GM18517 (cell line): Measurements from ENCODE around the gene CLIP4.

Source experiments
- ATAC-seq: cut with Tn5 transposase; IDR thresholded peaks from one replicate; pipeline ENCODE4 v1.9.1; 2021; ENCODE audit warnings: mild to moderate bottlenecking, moderate library complexity; ENCODE audit not compliant: unreplicated experiment

CLIP4 gene

GRCh38 chr2:29218550-29219125, 103.4 kb downstream of the CLIP4 start:
- ATAC-seq, result no peak

- ATAC-seq, result no peak
Observed at GRCh38 chr2:29219374-29219773, 104.2 kb downstream of the CLIP4 start.

- ATAC-seq, result no peak
Observed at GRCh38 chr2:29220506-29221270, 105.5 kb downstream of the CLIP4 start.

- no peak for ATAC-seq
Observed at GRCh38 chr2:29222381-29223179, 107.4 kb downstream of the CLIP4 start.

GRCh38 chr2:29223257-29223656, 108.0 kb downstream of the CLIP4 start:
- no peak for ATAC-seq

- ATAC-seq, result no peak
Observed at GRCh38 chr2:29223851-29224692, 108.9 kb downstream of the CLIP4 start.

- no peak for ATAC-seq
Observed at GRCh38 chr2:29224693-29225551, 109.7 kb downstream of the CLIP4 start.

GRCh38 chr2:29225814-29226213, 110.6 kb downstream of the CLIP4 start:
- no peak for ATAC-seq

GRCh38 chr2:29226375-29226774, 111.2 kb downstream of the CLIP4 start:
- no peak for ATAC-seq

- ATAC-seq, result no peak
Observed at GRCh38 chr2:29226808-29227207, 111.6 kb downstream of the CLIP4 start.

- ATAC-seq, result no peak
Observed at GRCh38 chr2:29227935-29228675, 112.9 kb downstream of the CLIP4 start.

GRCh38 chr2:29228947-29229346, 113.7 kb downstream of the CLIP4 start:
- no peak for ATAC-seq

GRCh38 chr2:29229640-29230039, 114.4 kb downstream of the CLIP4 start:
- ATAC-seq, result no peak

GRCh38 chr2:29232041-29232440, 116.8 kb downstream of the CLIP4 start:
- no peak for ATAC-seq

- no peak for ATAC-seq
Observed at GRCh38 chr2:29233428-29233827, 118.2 kb downstream of the CLIP4 start.

- no peak for ATAC-seq
Observed at GRCh38 chr2:29235411-29235810, 120.2 kb downstream of the CLIP4 start.

- ATAC-seq, result no peak
Observed at GRCh38 chr2:29236074-29236473, 120.9 kb downstream of the CLIP4 start.

- ATAC-seq, result no peak
Observed at GRCh38 chr2:29238497-29238896, 123.3 kb downstream of the CLIP4 start.
